ENCODE data around the gene NPTX1.

The NPTX1 gene

DNA sequence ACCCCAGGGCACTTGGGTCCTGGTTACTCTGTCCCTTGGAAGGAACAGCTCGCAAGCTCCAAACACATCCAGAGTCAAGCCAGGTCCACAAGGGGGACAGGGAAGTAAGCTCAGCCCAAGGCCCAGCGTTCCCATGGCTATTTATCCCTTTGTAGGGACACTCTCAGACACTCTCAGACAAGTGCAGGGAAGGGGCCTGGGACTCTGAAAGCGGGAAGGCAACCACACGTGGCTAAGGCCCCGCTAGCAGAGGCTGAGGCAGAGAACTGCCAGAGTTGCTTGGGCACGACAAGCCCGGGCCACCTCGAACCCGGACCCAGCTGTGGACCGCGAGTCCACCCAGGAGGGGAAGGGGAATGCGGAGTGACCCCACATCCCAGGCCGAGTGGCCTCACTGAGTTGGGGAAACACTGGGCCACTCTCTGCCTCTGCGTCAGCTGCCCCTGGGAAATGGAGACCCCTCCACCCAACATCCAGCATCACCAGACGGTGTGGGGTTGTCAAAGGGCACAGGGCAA is 10.2 kb downstream of the NPTX1 start:
- peaks cover 47% of the 10 kb centered on the region for H3K27me3 ChIP-seq (ENCODE audit: insufficient read depth, poor library complexity, severe bottlenecking)
- ATAC-seq (ENCODE audit: low read depth) (no peak), DNase-seq (ENCODE audit: low spot score) (no peak)
- no peaks in the 10 kb centered on the region for H3K9me3 ChIP-seq (ENCODE audit: severe bottlenecking)
- H3K4me1 ChIP-seq (ENCODE audit: insufficient read depth, poor library complexity, severe bottlenecking): no peaks in the 10 kb centered on the region
- no peak overlapping the region for H3K27ac ChIP-seq (ENCODE audit: poor library complexity, severe bottlenecking)
- TF ChIP-seq, protein P1, sequence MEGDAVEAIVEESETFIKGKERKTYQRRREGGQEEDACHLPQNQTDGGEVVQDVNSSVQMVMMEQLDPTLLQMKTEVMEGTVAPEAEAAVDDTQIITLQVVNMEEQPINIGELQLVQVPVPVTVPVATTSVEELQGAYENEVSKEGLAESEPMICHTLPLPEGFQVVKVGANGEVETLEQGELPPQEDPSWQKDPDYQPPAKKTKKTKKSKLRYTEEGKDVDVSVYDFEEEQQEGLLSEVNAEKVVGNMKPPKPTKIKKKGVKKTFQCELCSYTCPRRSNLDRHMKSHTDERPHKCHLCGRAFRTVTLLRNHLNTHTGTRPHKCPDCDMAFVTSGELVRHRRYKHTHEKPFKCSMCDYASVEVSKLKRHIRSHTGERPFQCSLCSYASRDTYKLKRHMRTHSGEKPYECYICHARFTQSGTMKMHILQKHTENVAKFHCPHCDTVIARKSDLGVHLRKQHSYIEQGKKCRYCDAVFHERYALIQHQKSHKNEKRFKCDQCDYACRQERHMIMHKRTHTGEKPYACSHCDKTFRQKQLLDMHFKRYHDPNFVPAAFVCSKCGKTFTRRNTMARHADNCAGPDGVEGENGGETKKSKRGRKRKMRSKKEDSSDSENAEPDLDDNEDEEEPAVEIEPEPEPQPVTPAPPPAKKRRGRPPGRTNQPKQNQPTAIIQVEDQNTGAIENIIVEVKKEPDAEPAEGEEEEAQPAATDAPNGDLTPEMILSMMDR (IDR thresholded peaks at IDR 0.05; ENCODE audit: poor library complexity, severe bottlenecking): no peak
- no peak overlapping the region for H3K4me3 ChIP-seq (ENCODE audit: severe bottlenecking)
- H3K36me3 ChIP-seq (ENCODE audit: low read depth): no peaks in the 10 kb centered on the region

DNA sequence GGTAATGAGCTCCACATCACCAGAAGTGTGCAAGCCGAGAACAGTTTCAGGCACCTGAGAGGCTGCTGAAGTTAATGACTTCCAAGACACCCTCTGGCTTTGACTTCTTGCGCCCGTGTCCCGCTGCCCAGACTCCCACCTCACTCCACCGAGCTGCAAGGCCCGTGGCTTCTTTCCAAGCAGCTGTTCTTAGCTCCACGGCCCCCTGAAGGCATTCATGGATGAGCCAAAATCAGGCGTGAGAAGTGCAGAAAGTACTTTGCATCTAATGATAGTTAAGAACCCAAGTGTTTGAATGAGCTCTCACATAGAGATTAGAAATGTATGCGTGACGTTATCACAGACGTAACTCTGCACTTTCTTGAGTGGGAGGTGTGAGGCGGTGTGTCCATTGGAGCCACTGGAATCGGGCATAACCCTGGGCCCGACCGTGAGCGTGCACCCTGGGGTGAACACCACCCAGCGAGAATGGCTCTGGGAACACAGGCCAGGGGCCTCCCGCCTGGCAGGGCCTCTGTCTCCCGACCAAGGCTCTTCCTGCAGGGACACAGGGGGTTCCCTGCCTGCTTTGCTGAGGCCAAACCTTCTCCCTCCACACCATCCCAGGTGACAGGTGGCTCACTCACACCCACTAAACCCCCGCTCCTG is 11.0 kb downstream of the NPTX1 start:
- no peaks in the 10 kb centered on the region for H3K4me1 ChIP-seq (ENCODE audit: insufficient read depth, poor library complexity, severe bottlenecking)
- no peak overlapping the region for H3K4me3 ChIP-seq (ENCODE audit: severe bottlenecking)
- TF ChIP-seq, protein P1 (IDR thresholded peaks at IDR 0.05; ENCODE audit: poor library complexity, severe bottlenecking): no peak
- H3K36me3 ChIP-seq (ENCODE audit: low read depth): no peaks in the 10 kb centered on the region
- no peak overlapping the region for H3K27ac ChIP-seq (ENCODE audit: poor library complexity, severe bottlenecking)
- ATAC-seq (ENCODE audit: low read depth) (no peak), DNase-seq (ENCODE audit: low spot score) (no peak)
- peaks cover 45% of the 10 kb centered on the region for H3K27me3 ChIP-seq (ENCODE audit: insufficient read depth, poor library complexity, severe bottlenecking)
- no peaks in the 10 kb centered on the region for H3K9me3 ChIP-seq (ENCODE audit: severe bottlenecking)

DNA sequence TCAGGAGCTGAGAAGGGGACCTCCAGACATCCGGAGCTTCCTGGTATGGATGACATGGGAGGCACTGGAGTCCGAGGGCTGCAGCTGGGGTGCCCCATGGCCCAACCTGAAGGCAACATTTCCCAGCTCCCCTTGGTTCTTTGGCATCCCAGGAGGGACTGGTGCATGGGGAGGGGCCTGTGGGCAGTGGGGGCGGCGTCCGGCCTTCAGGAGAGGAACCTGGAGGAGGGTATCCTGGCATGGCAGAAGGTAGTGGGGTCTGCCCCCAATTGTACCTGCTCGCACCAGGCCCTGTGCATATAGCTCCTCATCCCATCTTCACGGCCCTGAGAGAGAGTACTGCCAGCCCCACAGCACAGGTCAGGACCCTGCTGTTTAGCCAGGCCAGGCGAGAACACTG is 11.9 kb downstream of the NPTX1 start:
- Histone ChIP-seq H3K4me1 (ENCODE audit: insufficient read depth, poor library complexity, severe bottlenecking) (no peaks in the 10 kb centered on the region), H3K4me3 (ENCODE audit: severe bottlenecking) (no peak overlapping the region), H3K27ac (ENCODE audit: poor library complexity, severe bottlenecking) (no peak overlapping the region), H3K27me3 (ENCODE audit: insufficient read depth, poor library complexity, severe bottlenecking) (peaks cover 40% of the 10 kb centered on the region), H3K9me3 (ENCODE audit: severe bottlenecking) (no peaks in the 10 kb centered on the region), H3K36me3 (ENCODE audit: low read depth) (no peaks in the 10 kb centered on the region)
- DNase-seq (ENCODE audit: low spot score) (no peak), ATAC-seq (ENCODE audit: low read depth) (no peak)
- TF ChIP-seq, protein P1 (IDR thresholded peaks at IDR 0.05; ENCODE audit: poor library complexity, severe bottlenecking): no peak

DNA sequence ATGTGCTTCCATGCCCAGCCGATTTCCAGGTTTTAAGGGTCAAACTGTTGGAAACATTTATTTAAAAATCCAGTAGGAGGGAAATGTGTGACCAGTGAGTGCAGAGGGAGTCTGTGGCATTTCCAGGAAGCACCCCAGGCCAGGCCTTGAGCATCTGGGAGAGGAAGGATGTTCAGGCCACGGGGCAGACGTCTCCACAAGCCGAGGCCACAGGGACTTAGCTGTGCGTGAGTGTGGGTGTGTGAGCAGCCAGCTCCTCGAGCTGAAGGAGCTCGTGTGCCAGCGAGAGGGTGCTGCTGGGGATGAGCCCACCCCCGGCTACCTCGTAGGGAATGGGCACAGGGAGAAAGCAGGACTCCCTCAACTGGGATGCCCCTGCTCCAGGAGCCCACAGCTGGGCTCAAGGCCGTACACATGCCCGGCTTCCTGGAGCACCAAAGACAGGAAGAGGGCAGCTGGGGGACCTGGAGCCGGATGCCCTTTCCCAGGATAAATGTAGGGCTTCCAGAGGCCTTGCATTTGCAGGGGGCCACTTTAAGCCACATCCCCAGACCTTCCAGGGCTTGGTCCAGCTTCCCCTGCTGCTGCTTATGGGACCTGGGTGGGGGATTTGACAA is 12.5 kb downstream of the NPTX1 start:
- no peaks in the 10 kb centered on the region for H3K4me1 ChIP-seq (ENCODE audit: insufficient read depth, poor library complexity, severe bottlenecking)
- H3K4me3 ChIP-seq (ENCODE audit: severe bottlenecking): no peak overlapping the region
- TF ChIP-seq, protein P1 (IDR thresholded peaks at IDR 0.05; ENCODE audit: poor library complexity, severe bottlenecking): no peak
- no peak for DNase-seq (ENCODE audit: low spot score)
- no peak overlapping the region for H3K27ac ChIP-seq (ENCODE audit: poor library complexity, severe bottlenecking)
- ATAC-seq (ENCODE audit: low read depth): no peak
- peaks cover 34% of the 10 kb centered on the region for H3K27me3 ChIP-seq (ENCODE audit: insufficient read depth, poor library complexity, severe bottlenecking)
- no peaks in the 10 kb centered on the region for H3K36me3 ChIP-seq (ENCODE audit: low read depth)
- no peaks in the 10 kb centered on the region for H3K9me3 ChIP-seq (ENCODE audit: severe bottlenecking)

All from RWPE2 (cell line).